ENCODE data around the gene ESR1.
"Not testable (repeated sequence)": the region's sequence is repeated elsewhere in the genome, so short reads cannot be mapped to it uniquely, and the experiment has no call there.

Gene ESR1

GRCh38 chr6:151993364-151993763 lies 185.9 kb downstream of the ESR1 start:
- no peak for DNase-seq

- DNase-seq = no peak
Observed at GRCh38 chr6:151998784-151999183, 191.3 kb downstream of the ESR1 start.

GRCh38 chr6:151999194-151999593 lies 191.7 kb downstream of the ESR1 start:
- no peak for DNase-seq

GRCh38 chr6:152001408-152001807 lies 193.9 kb downstream of the ESR1 start:
- DNase-seq = no peak

GRCh38 chr6:152002306-152002705 lies 194.8 kb downstream of the ESR1 start:
- no peak for DNase-seq

GRCh38 chr6:152004036-152004566 lies 196.6 kb downstream of the ESR1 start:
- no peak for DNase-seq

GRCh38 chr6:152004896-152005295 lies 197.4 kb downstream of the ESR1 start:
- no peak for DNase-seq

GRCh38 chr6:152008779-152009178 lies 201.3 kb downstream of the ESR1 start:
- DNase-seq = no peak

GRCh38 chr6:152012227-152012626 lies 204.7 kb downstream of the ESR1 start:
- no peak for DNase-seq

GRCh38 chr6:152018876-152019275 lies 211.4 kb downstream of the ESR1 start:
- DNase-seq = no peak

GRCh38 chr6:152022303-152022702 lies 214.8 kb downstream of the ESR1 start:
- DNase-seq = no peak

GRCh38 chr6:152023613-152024012 lies 216.1 kb downstream of the ESR1 start:
- DNase-seq = no peak

GRCh38 chr6:152026291-152026690 lies 218.8 kb downstream of the ESR1 start:
- DNase-seq = no peak

GRCh38 chr6:152026744-152027143 lies 219.3 kb downstream of the ESR1 start:
- DNase-seq = not testable (repeated sequence)

- not testable (repeated sequence) for DNase-seq
Observed at GRCh38 chr6:152033765-152034164, 226.3 kb downstream of the ESR1 start.

GRCh38 chr6:152034631-152035030 lies 227.1 kb downstream of the ESR1 start:
- DNase-seq = no peak

GRCh38 chr6:152046118-152046517 lies 238.6 kb downstream of the ESR1 start:
- no peak for DNase-seq

- no peak for DNase-seq
Observed at GRCh38 chr6:152048921-152049320, 241.4 kb downstream of the ESR1 start.

- DNase-seq = no peak
Observed at GRCh38 chr6:152049502-152049901, 242.0 kb downstream of the ESR1 start.

GRCh38 chr6:152050451-152051195 lies 243.1 kb downstream of the ESR1 start:
- no peak for DNase-seq

GRCh38 chr6:152052061-152052460 lies 244.6 kb downstream of the ESR1 start:
- DNase-seq = no peak

- no peak for DNase-seq
Observed at GRCh38 chr6:152053332-152053731, 245.8 kb downstream of the ESR1 start.

GRCh38 chr6:152054441-152054840 lies 247.0 kb downstream of the ESR1 start:
- no peak for DNase-seq

- no peak for DNase-seq
Observed at GRCh38 chr6:152055517-152055916, 248.0 kb downstream of the ESR1 start.
